ENCODE results near the gene UFSP1. TPM values are rescaled to one million over a fixed set of nuclear protein-coding genes. Genes with fewer than 3 reads are reported as not detected.

The UFSP1 gene
- total RNA-seq, 1 donor from 2014 or later: 3.5 TPM

- Mint-ChIP-seq H3K4me1 (ENCODE audit: low read depth) (peaks cover 7% of the 10 kb centered on the region), H3K27ac (peak within 1 kb of the TSS; percentile 99), H3K9me3 (ENCODE audit: low read depth) (no peaks in the 10 kb centered on the region), H3K27me3 (no peaks in the 10 kb centered on the region), H3K36me3 (ENCODE audit: insufficient read depth) (peaks cover 11% of the 10 kb centered on the region), H3K4me3 (ENCODE audit: low read depth) (peak within 1 kb of the TSS; percentile 93)
- TF ChIP-seq CTCF (IDR thresholded peaks at IDR 0.05; ENCODE audit: unreplicated experiment): no peak
- DNase-seq (ENCODE audit: low spot score, unreplicated experiment): peak; percentile 66
Measured at GRCh38 chr7:100867040-100867775, 22.3 kb downstream of the UFSP1 start, which contains the start of gene TRIP6. Gene TRIP6 (plus strand): TSS chr7:100867387. CDS start chr7:100867498, 111 bp downstream.

GRCh38 chr7:100866729-100867039 is 22.8 kb downstream of the UFSP1 start:
- Mint-ChIP-seq H3K27me3 (no peaks in the 10 kb centered on the region), H3K4me3 (ENCODE audit: low read depth) (peak overlapping the region; percentile 93), H3K9me3 (ENCODE audit: low read depth) (no peaks in the 10 kb centered on the region), H3K27ac (peak overlapping the region; percentile 99), H3K36me3 (ENCODE audit: insufficient read depth) (peaks cover 11% of the 10 kb centered on the region), H3K4me1 (ENCODE audit: low read depth) (peaks cover 7% of the 10 kb centered on the region)
- TF ChIP-seq CTCF (IDR thresholded peaks at IDR 0.05; ENCODE audit: unreplicated experiment): no peak
- DNase-seq (ENCODE audit: low spot score, unreplicated experiment): no peak

GRCh38 chr7:100865938-100866728 is 23.4 kb downstream of the UFSP1 start:
- H3K4me1 Mint-ChIP-seq (ENCODE audit: low read depth): peaks cover 7% of the 10 kb centered on the region
- no peak for TF ChIP-seq CTCF (IDR thresholded peaks at IDR 0.05; ENCODE audit: unreplicated experiment)
- DNase-seq (ENCODE audit: low spot score, unreplicated experiment): no peak
- no peak overlapping the region for H3K27ac Mint-ChIP-seq
- H3K4me3 Mint-ChIP-seq (ENCODE audit: low read depth): peak overlapping the region; percentile 93
- H3K27me3 Mint-ChIP-seq: no peaks in the 10 kb centered on the region
- peaks cover 8% of the 10 kb centered on the region for H3K36me3 Mint-ChIP-seq (ENCODE audit: insufficient read depth)
- H3K9me3 Mint-ChIP-seq (ENCODE audit: low read depth): no peaks in the 10 kb centered on the region

- Mint-ChIP-seq H3K4me1 (ENCODE audit: low read depth) (peaks cover 7% of the 10 kb centered on the region), H3K36me3 (ENCODE audit: insufficient read depth) (peaks cover 11% of the 10 kb centered on the region), H3K27me3 (no peaks in the 10 kb centered on the region), H3K4me3 (ENCODE audit: low read depth) (no peak overlapping the region), H3K9me3 (ENCODE audit: low read depth) (no peaks in the 10 kb centered on the region), H3K27ac (peak overlapping the region; percentile 59)
- TF ChIP-seq CTCF (IDR thresholded peaks at IDR 0.05; ENCODE audit: unreplicated experiment): no peak
- DNase-seq (ENCODE audit: low spot score, unreplicated experiment): no peak
Measured at GRCh38 chr7:100865372-100865911, 24.1 kb downstream of the UFSP1 start.

GRCh38 chr7:100864263-100864845 is 25.2 kb downstream of the UFSP1 start:
- Mint-ChIP-seq H3K4me1 (ENCODE audit: low read depth) (peaks cover 7% of the 10 kb centered on the region), H3K36me3 (ENCODE audit: insufficient read depth) (peaks cover 14% of the 10 kb centered on the region), H3K27ac (peak overlapping the region; percentile 45), H3K9me3 (ENCODE audit: low read depth) (no peaks in the 10 kb centered on the region), H3K27me3 (no peaks in the 10 kb centered on the region), H3K4me3 (ENCODE audit: low read depth) (no peak overlapping the region)
- DNase-seq (ENCODE audit: low spot score, unreplicated experiment): no peak
- TF ChIP-seq CTCF (IDR thresholded peaks at IDR 0.05; ENCODE audit: unreplicated experiment): no peak

All from progenitor cell of endocrine pancreas (in vitro differentiated cells).